Testis (tissue), 3 donors: ENCODE measurements around the gene GRID1. TPM values are rescaled to one million over a fixed set of nuclear protein-coding genes. Genes with fewer than 3 reads are reported as not detected.

Source experiments
- DNase-seq: peaks from one replicate; pipeline ENCODE4 v3.0.0-alpha.2; 2019
- H3K27ac ChIP-seq, 2 donors: fragments of 200-600 bp; sonication (generic); one replicate each; pipeline ENCODE4 v1.5.1; 2019
- H3K27me3 ChIP-seq: fragments of 200-600 bp; sonication (generic); one replicate; pipeline ENCODE4 v1.5.1; 2019
- H3K36me3 ChIP-seq: fragments of 200-600 bp; sonication (generic); one replicate; pipeline ENCODE4 v1.5.1; 2017; ENCODE audit warnings: low read depth; ENCODE audit errors: missing control alignments
- H3K4me1 ChIP-seq: fragments of 200-600 bp; sonication (generic); one replicate; pipeline ENCODE4 v1.5.1; 2019
- H3K4me3 ChIP-seq, 2 donors: fragments of 200-600 bp; sonication (generic); one replicate each; pipeline ENCODE4 v1.5.1; 2017 to 2019
- H3K9me3 ChIP-seq: fragments of 200-600 bp; sonication (generic); one replicate; pipeline ENCODE4 v1.5.1; 2017
- POLR2A ChIP-seq: fragments of 450-650 bp; IDR thresholded peaks from one replicate; pipeline ENCODE4 v1.6.1; 2017; ENCODE audit warnings: antibody characterized with exemption, mild to moderate bottlenecking, moderate library complexity
- WGBS, 2 donors: methylation state at CpG; one replicate each; pipeline ENCODE4 v1.1.5; 2018; 5-methylcytosine and 5-hydroxymethylcytosine counted together
- intact Hi-C: fragments of 100-400 bp; cut with DNase I; formaldehyde crosslinking; loops from one replicate; pipeline ENCODE4 v1.15.1; 2023; ENCODE audit warnings: low total_unique reads
- polyA plus RNA-seq: library from polyadenylated mRNA; stranded (reverse); fragments of 350-450 nt; fragmentation: Illumina TruSeq; extraction: RNeasy Lipid Tissue Mini Kit (QIAGEN cat#74804); gene quantifications from one replicate; pipeline ENCODE4 v1.2.3, GENCODE V29; 2014; ENCODE audit warnings: low read depth, low replicate concordance; ENCODE audit not compliant: insufficient read depth
- total RNA-seq, 2 donors: library from RNA; depleted of rRNA; stranded (reverse); fragments of >200 nt; gene quantifications; one replicate each; pipeline ENCODE4 v1.2.3, GENCODE V29; 2016
- TF ChIP-seq, protein P1 (sequence below), 3 experiments: fragments of 450-650 bp in 2 of 3; fragments of 200-600 bp in 1 of 3; sonication (generic) in 1 of 3; IDR thresholded peaks; one replicate each; pipeline ENCODE4 v1.5.1; 2016 to 2019; ENCODE audit warnings: antibody characterized with exemption in 3 of 3, mild to moderate bottlenecking in 2 of 3, moderate library complexity in 1 of 3

The GRID1 gene
- total and polyA plus RNA-seq, 3 donors from 2014 or later: 7.4 to 16.7 (median 8.1) TPM

GRCh38 chr10:85857305-85857704, 509.3 kb downstream of the GRID1 start:
- WGBS, 2 donors: 83 to 87% methylated on average over 8 to 9 of the region's 9 CpGs
- intact Hi-C loops: no loop called here
- no peaks in the 10 kb centered on the region for H3K36me3 ChIP-seq
- H3K9me3 ChIP-seq: no peaks in the 10 kb centered on the region
- H3K27me3 ChIP-seq: no peaks in the 10 kb centered on the region
- H3K4me3 ChIP-seq: no peak overlapping the region
- DNase-seq: no peak
- no peak for TF ChIP-seq POLR2A
- TF ChIP-seq, protein P1, sequence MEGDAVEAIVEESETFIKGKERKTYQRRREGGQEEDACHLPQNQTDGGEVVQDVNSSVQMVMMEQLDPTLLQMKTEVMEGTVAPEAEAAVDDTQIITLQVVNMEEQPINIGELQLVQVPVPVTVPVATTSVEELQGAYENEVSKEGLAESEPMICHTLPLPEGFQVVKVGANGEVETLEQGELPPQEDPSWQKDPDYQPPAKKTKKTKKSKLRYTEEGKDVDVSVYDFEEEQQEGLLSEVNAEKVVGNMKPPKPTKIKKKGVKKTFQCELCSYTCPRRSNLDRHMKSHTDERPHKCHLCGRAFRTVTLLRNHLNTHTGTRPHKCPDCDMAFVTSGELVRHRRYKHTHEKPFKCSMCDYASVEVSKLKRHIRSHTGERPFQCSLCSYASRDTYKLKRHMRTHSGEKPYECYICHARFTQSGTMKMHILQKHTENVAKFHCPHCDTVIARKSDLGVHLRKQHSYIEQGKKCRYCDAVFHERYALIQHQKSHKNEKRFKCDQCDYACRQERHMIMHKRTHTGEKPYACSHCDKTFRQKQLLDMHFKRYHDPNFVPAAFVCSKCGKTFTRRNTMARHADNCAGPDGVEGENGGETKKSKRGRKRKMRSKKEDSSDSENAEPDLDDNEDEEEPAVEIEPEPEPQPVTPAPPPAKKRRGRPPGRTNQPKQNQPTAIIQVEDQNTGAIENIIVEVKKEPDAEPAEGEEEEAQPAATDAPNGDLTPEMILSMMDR (IDR thresholded peaks at IDR 0.05): no peak
- no peak overlapping the region for H3K27ac ChIP-seq
- peaks cover under 1% of the 10 kb centered on the region for H3K4me1 ChIP-seq

- no peak overlapping the region for H3K27ac ChIP-seq
- TF ChIP-seq POLR2A: no peak
- TF ChIP-seq, protein P1 (IDR thresholded peaks at IDR 0.05): no peak
- H3K9me3 ChIP-seq: no peaks in the 10 kb centered on the region
- H3K4me1 ChIP-seq: peaks cover 18% of the 10 kb centered on the region
- no peak for DNase-seq
- no peaks in the 10 kb centered on the region for H3K36me3 ChIP-seq
- no peaks in the 10 kb centered on the region for H3K27me3 ChIP-seq
- 67 to 68% methylated on average over 6 of the region's 6 CpGs for WGBS, 2 donors
- no peak overlapping the region for H3K4me3 ChIP-seq
- intact Hi-C loops: no loop called here
These were observed 514.7 kb downstream of the GRID1 start for GRCh38 chr10:85851934-85852333.

DNA sequence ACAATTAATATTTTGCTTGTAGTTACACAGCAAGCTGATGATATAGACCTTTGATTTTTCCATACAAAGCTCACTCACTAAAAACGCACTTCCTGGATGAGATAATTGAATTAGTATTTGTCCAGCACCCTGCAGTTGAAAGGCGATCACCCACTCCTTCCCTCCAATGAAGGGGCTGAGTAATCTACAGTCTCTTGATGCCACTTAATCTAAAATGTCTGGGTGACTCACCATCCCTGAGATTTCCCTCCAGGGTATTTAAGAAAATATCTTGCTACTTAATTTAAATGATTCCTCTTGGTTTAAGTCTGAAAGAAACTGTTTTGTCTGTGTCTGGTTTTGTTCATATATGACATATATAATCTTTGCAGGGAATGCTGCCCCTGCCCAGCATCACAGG, 515.3 kb downstream of the GRID1 start:
- Histone ChIP-seq H3K4me3 (no peak overlapping the region), H3K36me3 (no peaks in the 10 kb centered on the region), H3K9me3 (no peaks in the 10 kb centered on the region), H3K27ac (no peak overlapping the region), H3K4me1 (peaks cover 18% of the 10 kb centered on the region), H3K27me3 (no peaks in the 10 kb centered on the region)
- intact Hi-C loops: no loop called here
- WGBS, 2 donors: 84 to 94% methylated on average over 2 of the region's 2 CpGs
- TF ChIP-seq, protein P1 (IDR thresholded peaks at IDR 0.05): no peak
- DNase-seq: no peak

DNA sequence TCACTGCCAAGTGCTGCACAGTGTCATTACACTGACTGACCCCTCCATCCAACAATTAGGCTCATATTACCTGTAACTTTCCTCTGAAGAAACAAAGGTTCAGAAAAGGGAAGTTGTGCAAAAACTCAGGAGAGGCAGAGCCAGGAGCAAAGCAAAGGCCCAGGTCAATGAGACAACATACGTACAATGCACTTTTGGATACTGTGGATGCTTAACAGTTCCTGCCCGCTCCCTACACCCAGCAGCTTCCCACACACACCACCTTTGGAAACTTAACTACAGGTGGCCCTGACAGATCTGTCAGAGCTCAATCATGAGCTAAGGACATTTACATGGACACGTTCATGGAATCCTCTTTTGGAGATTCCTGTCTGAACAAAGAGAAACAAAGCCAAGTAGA, 515.9 kb downstream of the GRID1 start:
- intact Hi-C loops: no loop called here
- Histone ChIP-seq H3K4me3 (no peak overlapping the region), H3K27me3 (no peaks in the 10 kb centered on the region), H3K9me3 (no peaks in the 10 kb centered on the region), H3K27ac (no peak overlapping the region), H3K36me3 (no peaks in the 10 kb centered on the region), H3K4me1 (peaks cover 18% of the 10 kb centered on the region)
- 93 to 95% methylated on average over 3 of the region's 3 CpGs for WGBS, 2 donors
- DNase-seq: no peak
- no peak for TF ChIP-seq POLR2A
- TF ChIP-seq, protein P1 (IDR thresholded peaks at IDR 0.05): no peak

DNA sequence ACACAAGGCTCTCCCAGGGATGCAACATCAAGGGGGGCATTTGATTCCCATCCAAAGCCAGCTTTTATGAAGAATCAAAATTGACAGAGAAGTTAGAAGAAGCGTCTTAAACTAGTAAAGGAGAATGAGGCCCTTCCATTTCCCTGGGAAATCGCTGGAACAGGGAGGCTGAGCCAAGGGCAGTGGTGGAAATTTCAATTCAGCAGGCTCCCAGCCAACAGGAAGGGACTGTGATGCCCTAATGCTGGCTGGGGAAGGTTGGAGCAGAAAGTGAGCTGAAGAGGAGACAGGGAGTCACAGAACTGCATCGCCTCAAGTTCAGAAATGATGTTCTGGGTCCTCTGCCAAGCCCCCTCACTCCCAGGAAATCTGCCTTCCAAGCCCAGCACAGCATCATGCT, 517.3 kb downstream of the GRID1 start:
- intact Hi-C loops: no loop called here
- H3K36me3 ChIP-seq: no peaks in the 10 kb centered on the region
- TF ChIP-seq, protein P1 (IDR thresholded peaks at IDR 0.05): no peak
- no peak for TF ChIP-seq POLR2A
- 34 to 48% methylated on average over 3 of the region's 3 CpGs for WGBS, 2 donors
- DNase-seq: no peak
- H3K27me3 ChIP-seq: no peaks in the 10 kb centered on the region
- H3K4me3 ChIP-seq: no peak overlapping the region
- no peaks in the 10 kb centered on the region for H3K9me3 ChIP-seq
- H3K27ac ChIP-seq: no peak overlapping the region
- peaks cover 18% of the 10 kb centered on the region for H3K4me1 ChIP-seq
